BLaER1 treated with 17β-estradiol and CSF1 and Interleukin-3, amounts not matched to agents 10 nM and 100 nM (cell line): ENCODE results near the gene MPC1.
A peak's percentile ranks its signal among the peaks of the same experiment; 100 is the strongest.
"Not testable (repeated sequence)": the region's sequence is repeated elsewhere in the genome, so short reads cannot be mapped to it uniquely, and the experiment has no call there.

ENCODE experiments used
- H3K27ac ChIP-seq, 11 experiments: shearing (Covaris generic); formaldehyde crosslinking; 2 replicates each; pipeline ENCODE4 v1.8.1; 2022
- H3K27me3 ChIP-seq, 11 experiments: shearing (Covaris generic); formaldehyde crosslinking; 2 replicates each; pipeline ENCODE4 v1.8.1; 2022
- H3K36me3 ChIP-seq, 11 experiments: shearing (Covaris generic); formaldehyde crosslinking; 2 replicates each; pipeline ENCODE4 v1.8.1; 2022
- H3K4me1 ChIP-seq, 10 experiments: shearing (Covaris generic); formaldehyde crosslinking; 2 replicates each; pipeline ENCODE4 v1.8.1; 2022
- H3K4me2 ChIP-seq, 11 experiments: shearing (Covaris generic); formaldehyde crosslinking; 2 replicates each; pipeline ENCODE4 v1.8.1; 2022
- H3K4me3 ChIP-seq, 10 experiments: shearing (Covaris generic); formaldehyde crosslinking; 2 replicates each; pipeline ENCODE4 v1.8.1; 2022
- H3K9ac ChIP-seq, 11 experiments: shearing (Covaris generic); formaldehyde crosslinking; 2 replicates each; pipeline ENCODE4 v1.8.1; 2022
- H3K9me3 ChIP-seq, 11 experiments: shearing (Covaris generic); formaldehyde crosslinking; replicated peaks in 1 of 11; 2 replicates each; pipeline ENCODE4 v1.8.1; 2022
- H4K20me1 ChIP-seq, 11 experiments: shearing (Covaris generic); formaldehyde crosslinking; 2 replicates each; pipeline ENCODE4 v1.8.1; 2022
- Cebpa-rat ChIP-seq, 11 experiments: shearing (Covaris generic); IDR thresholded peaks; 2 replicates each; pipeline ENCODE4 v1.8.1; 2022

Gene MPC1

DNA sequence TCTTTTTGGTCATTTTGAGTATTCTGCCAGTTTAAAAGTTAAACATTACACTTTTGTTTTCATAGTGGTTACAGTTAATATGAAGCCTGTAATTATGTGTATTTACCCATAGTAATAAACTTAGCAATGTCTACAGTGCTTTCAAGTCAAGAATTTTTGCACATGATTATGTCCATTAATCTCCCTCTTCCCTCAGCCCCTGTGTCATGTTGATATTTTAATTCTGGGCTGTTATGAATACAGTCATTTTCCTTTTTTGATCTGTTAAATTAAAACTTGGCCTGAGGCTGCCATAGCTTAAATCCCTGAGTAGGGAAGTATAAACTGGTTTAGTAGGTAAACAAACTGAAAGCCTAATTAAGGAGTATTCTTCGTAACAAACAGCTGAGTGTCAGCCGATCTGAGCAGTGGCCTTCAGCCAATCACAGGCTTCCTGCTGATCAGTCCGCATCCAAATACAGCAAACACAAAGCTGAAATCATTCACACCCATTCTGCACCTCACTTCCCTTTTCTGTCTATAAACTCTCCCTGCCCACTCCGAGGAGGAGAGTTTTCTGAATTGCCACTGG is 30.9 kb downstream of the MPC1 start:
- Histone ChIP-seq H3K9ac (no peak overlapping the region), H3K4me3 (no peak overlapping the region), H3K27ac (no peak overlapping the region), H4K20me1 (no peaks in the 10 kb centered on the region), H3K36me3 (no peaks in the 10 kb centered on the region; a peak in 1 of 22 replicates), H3K9me3 (peaks cover 14 to 31% (median 23%) of the 10 kb centered on the region in 11 experiments), H3K4me2 (no peak overlapping the region), H3K4me1 (peaks cover 0 to 13% (median 4%) of the 10 kb centered on the region in 10 experiments; a peak in 10 of 20 replicates), H3K27me3 (no peaks in the 10 kb centered on the region)
- TF ChIP-seq Cebpa-rat (IDR thresholded peaks at IDR 0.05), result no peak

DNA sequence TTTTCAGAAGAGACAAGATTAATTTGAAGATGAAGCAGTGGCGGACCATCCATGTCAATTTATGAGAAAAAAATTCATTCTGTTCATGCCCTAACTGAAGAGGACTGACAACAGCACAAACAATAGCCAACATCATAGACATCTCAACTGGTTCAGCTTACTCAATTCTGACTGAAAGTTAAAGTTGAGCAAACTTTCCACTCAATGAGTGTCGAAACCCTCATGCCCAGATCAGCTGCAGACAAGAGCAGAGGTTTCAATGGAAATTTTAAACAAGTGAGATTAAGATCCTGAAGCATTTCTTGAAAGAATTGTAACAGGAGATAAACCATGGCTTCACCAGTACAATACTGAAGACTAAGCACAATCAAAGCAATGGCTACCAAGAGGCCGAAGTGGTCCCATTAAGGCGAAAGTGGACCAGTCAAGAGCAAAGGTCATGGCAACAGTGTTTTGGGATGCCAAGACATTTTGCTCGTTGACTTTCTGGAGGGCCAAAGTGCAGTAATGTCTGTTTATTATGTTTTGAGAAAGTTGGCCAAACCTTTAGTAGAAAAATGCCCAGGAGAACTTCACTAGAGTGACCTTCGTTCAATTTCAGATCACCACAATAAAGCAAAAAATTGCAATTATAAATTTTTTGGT is 34.3 kb downstream of the MPC1 start:
- Histone ChIP-seq H3K4me3 (no peak overlapping the region), H4K20me1 (no peaks in the 10 kb centered on the region), H3K36me3 (no peaks in the 10 kb centered on the region; a peak in 1 of 22 replicates), H3K9ac (no peak overlapping the region), H3K9me3 (peaks cover 14 to 31% (median 23%) of the 10 kb centered on the region in 11 experiments), H3K4me2 (no peak overlapping the region), H3K27me3 (no peaks in the 10 kb centered on the region), H3K27ac (no peak overlapping the region), H3K4me1 (peaks cover 9 to 28% (median 14%) of the 10 kb centered on the region in 10 experiments)
- no peak for TF ChIP-seq Cebpa-rat (IDR thresholded peaks at IDR 0.05)

DNA sequence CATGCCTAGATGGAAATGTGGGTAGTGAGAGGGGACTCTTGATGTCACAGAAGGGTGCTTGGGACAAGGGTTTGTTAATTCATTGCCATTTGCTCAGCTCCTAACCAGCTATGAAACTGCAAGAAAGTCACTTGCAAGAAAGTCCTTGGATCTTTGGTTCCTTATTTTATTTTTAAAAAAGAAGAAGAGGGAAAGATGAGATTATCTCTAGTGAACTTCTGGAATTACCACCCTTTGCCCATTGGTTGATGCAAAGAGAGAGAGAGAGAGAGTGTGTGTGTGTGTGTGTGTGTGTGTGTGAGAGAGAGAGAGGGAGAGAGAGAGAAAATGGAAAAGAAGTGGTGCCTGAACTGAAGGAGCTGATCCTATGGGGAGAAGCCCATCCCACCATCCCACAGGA is 35.8 kb downstream of the MPC1 start:
- Histone ChIP-seq H3K36me3 (no peaks in the 10 kb centered on the region; a peak in 1 of 22 replicates), H3K4me2 (peak overlapping the region in 5 of 11 experiments; percentile 5 to 77 (median 39); a peak in 6 of 22 replicates), H3K9ac (no peak overlapping the region), H3K9me3 (peaks cover 14 to 31% (median 23%) of the 10 kb centered on the region in 11 experiments), H4K20me1 (no peaks in the 10 kb centered on the region), H3K27me3 (no peaks in the 10 kb centered on the region), H3K4me3 (no peak overlapping the region), H3K27ac (no peak overlapping the region), H3K4me1 (peaks cover 16 to 30% (median 19%) of the 10 kb centered on the region in 10 experiments)
- TF ChIP-seq Cebpa-rat (IDR thresholded peaks at IDR 0.05), result no peak

DNA sequence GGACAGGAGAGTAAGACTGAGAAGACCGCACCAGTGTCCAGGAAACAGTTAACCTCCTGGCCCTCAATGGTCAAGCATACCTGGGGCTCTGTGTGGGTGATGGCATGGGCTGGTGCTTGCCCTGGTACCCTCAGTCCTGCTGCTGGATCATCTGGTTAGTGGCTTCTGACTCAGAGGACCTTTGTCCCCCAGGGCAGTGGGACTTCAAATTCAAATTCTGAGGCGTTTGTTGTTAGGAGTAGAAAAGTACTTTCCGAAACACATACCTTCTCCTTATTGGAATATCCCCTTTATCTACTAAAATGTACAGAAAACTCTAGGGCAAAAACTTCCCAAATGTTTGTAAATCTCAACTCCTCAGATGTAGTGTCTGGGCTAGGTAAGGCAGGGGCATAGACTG is 36.3 kb downstream of the MPC1 start:
- Histone ChIP-seq H3K27me3 (no peaks in the 10 kb centered on the region), H3K27ac (no peak overlapping the region), H3K4me2 (peak overlapping the region in 5 of 11 experiments; percentile 5 to 77 (median 39); a peak in 6 of 22 replicates), H4K20me1 (peaks cover 0 to under 1% (median 0%) of the 10 kb centered on the region in 11 experiments; a peak in 5 of 22 replicates), H3K36me3 (no peaks in the 10 kb centered on the region; a peak in 1 of 22 replicates), H3K4me3 (no peak overlapping the region), H3K9me3 (peaks cover 14 to 31% (median 23%) of the 10 kb centered on the region in 11 experiments), H3K9ac (no peak overlapping the region), H3K4me1 (peaks cover 16 to 30% (median 19%) of the 10 kb centered on the region in 10 experiments)
- no peak for TF ChIP-seq Cebpa-rat (IDR thresholded peaks at IDR 0.05)

DNA sequence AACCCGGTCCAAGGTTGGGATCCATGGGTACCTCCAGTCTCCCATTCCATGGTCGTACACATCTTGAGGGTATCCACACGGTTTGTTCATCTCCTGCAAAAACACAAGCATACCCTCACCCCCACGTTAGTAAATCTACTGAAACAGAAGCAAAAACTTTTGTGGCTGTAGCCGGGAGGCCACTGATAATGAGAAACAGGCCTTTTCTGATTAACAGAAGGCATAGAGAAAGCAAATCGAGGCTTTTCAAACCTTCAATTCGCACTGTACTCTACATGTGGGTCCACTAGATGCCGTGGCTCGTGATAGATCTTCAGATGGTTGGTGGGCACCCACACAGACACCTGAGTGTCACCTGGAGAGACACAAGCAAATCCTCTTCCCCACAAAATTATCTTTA is 37.1 kb downstream of the MPC1 start:
- H3K36me3 ChIP-seq, H3K9ac ChIP-seq, H3K27ac ChIP-seq, H4K20me1 ChIP-seq, H3K4me2 ChIP-seq, H3K4me3 ChIP-seq, H3K27me3 ChIP-seq: not testable (repeated sequence)
- Histone ChIP-seq H3K9me3 (peaks cover 14 to 25% (median 18%) of the 10 kb centered on the region in 11 experiments), H3K4me1 (peaks cover 23 to 38% (median 26%) of the 10 kb centered on the region in 10 experiments)

DNA sequence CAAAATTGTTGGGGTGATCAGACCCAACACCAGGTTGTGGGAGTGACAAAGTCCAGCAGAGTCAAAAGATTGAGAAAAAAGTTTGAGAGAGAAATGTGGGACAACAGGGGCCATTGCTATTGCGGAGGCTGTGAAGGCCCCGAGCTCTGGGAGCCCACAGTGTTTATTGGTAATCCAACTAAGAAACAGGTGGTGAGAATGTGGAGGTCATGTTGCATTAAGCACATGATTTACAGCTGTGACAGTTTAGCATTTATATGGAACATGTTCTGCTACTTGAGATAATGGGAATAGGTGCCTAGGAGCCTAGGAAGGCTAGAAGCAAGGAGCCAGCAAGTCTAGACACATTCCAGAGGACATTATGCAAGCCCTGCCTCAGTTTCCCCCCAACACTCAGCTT is 37.8 kb downstream of the MPC1 start:
- not testable (repeated sequence) for H3K4me3 ChIP-seq, H3K27ac ChIP-seq, H3K9ac ChIP-seq, H3K4me2 ChIP-seq, H3K27me3 ChIP-seq
- peaks cover 0 to 12% (median 8%) of the 10 kb centered on the region in 11 experiments; a peak in 12 of 22 replicates for H3K36me3 ChIP-seq
- H4K20me1 ChIP-seq, result peaks cover 10 to 16% (median 14%) of the 10 kb centered on the region in 11 experiments; a peak in 16 of 22 replicates
- peaks cover 7 to 19% (median 11%) of the 10 kb centered on the region in 11 experiments; a peak in 21 of 22 replicates for H3K9me3 ChIP-seq
- peaks cover 31 to 45% (median 34%) of the 10 kb centered on the region in 10 experiments for H3K4me1 ChIP-seq

DNA sequence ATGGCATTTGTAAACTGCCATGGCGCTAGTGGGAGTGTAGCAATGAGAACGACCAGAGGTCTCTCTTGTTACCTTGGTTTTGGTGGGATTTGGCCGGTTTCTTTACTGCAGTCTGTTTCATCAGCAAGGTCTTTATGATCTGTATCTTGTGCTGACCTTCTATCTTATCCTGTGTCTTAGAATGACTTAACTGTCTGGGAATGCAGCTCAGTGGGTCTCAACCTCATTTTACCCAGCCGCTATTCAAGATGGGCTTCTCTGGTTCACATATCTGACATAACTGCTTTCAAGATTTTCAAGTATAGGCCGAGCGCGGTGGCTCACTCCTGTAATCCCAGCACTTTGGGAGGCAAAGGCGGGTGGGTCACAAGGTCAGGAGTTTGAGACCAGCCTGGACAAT is 38.5 kb downstream of the MPC1 start:
- Histone ChIP-seq H3K4me1 (peaks cover 38 to 52% (median 41%) of the 10 kb centered on the region in 10 experiments), H3K4me3 (no peak overlapping the region; a peak in 1 of 20 replicates), H3K4me2 (peak overlapping the region; percentile 79 to 96 (median 89); a peak in 20 of 22 replicates), H3K9ac (no peak overlapping the region), H3K27me3 (no peaks in the 10 kb centered on the region), H3K36me3 (peaks cover 0 to 19% (median 14%) of the 10 kb centered on the region in 11 experiments; a peak in 15 of 22 replicates), H4K20me1 (peaks cover 17 to 23% (median 21%) of the 10 kb centered on the region in 11 experiments; a peak in 17 of 22 replicates), H3K27ac (peak overlapping the region in 3 of 11 experiments; percentile 95 to 99 (median 97); a peak in 4 of 22 replicates), H3K9me3 (peaks cover 0 to 12% (median 4%) of the 10 kb centered on the region in 11 experiments; a peak in 18 of 22 replicates)
- TF ChIP-seq Cebpa-rat (IDR thresholded peaks at IDR 0.05), result no peak

DNA sequence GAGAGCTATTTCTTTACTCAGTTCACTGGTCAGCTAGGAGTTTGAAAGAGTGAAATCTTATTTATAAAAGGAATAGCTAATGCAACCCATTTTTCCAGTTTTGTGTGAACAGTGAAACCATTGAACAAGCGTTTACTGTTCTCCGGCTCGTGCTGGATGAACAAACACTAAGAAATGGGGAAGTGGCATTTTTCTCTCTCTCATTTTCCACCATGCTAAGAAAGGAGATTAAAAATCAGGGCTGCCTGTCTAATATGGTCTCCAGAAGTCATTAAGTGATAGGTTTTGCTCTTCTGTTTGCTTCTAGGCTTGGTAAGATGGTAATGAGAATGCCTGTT is 39.6 kb downstream of the MPC1 start:
- Histone ChIP-seq H3K4me1 (peaks cover 47 to 63% (median 51%) of the 10 kb centered on the region in 10 experiments), H3K4me3 (peak overlapping the region; percentile 81 to 97 (median 90)), H3K27ac (peak overlapping the region; percentile 95 to 100 (median 97)), H4K20me1 (peaks cover 28 to 34% (median 32%) of the 10 kb centered on the region in 11 experiments; a peak in 18 of 22 replicates), H3K9me3 (0 out of 22 replicates have a peak, but pooled peaks cover 0 to under 1% (median 0%) of the 10 kb centered on the region in 11 experiments), H3K9ac (peak overlapping the region; percentile 87 to 99 (median 96)), H3K36me3 (peaks cover 0 to 30% (median 25%) of the 10 kb centered on the region in 11 experiments; a peak in 20 of 22 replicates), H3K27me3 (no peaks in the 10 kb centered on the region), H3K4me2 (peak overlapping the region; percentile 79 to 96 (median 89))
- TF ChIP-seq Cebpa-rat (IDR thresholded peaks at IDR 0.05), result no peak
